Stimulated activated CD8-positive, alpha-beta memory T cell treated with anti-CD3 and anti-CD28 coated beads, Interleukin-7, amount 100 ng/mL, for 4 hours (primary cell): ENCODE measurements around the gene MCTP1.

Source experiments
- DNase-seq, 2 donors: peaks; one replicate each; pipeline ENCODE4 v3.0.0-alpha.2; 2020; ENCODE audit warnings: low read depth in 2 of 2

Gene MCTP1

GRCh38 chr5:94815313-94816039 is 469.4 kb downstream of the MCTP1 start:
- no peak for DNase-seq

- DNase-seq, result no peak
Observed at GRCh38 chr5:94812232-94812631, 472.7 kb downstream of the MCTP1 start.

- no peak for DNase-seq
Observed at GRCh38 chr5:94811331-94811730, 473.6 kb downstream of the MCTP1 start.

- no peak for DNase-seq
Observed at GRCh38 chr5:94810877-94811276, 474.0 kb downstream of the MCTP1 start.

GRCh38 chr5:94810281-94810680 is 474.6 kb downstream of the MCTP1 start:
- no peak for DNase-seq

GRCh38 chr5:94808497-94808896 is 476.4 kb downstream of the MCTP1 start:
- DNase-seq, result no peak

GRCh38 chr5:94807985-94808384 is 476.9 kb downstream of the MCTP1 start:
- no peak for DNase-seq

GRCh38 chr5:94802450-94802849 is 482.4 kb downstream of the MCTP1 start:
- no peak for DNase-seq

- no peak for DNase-seq
Observed at GRCh38 chr5:94796586-94796985, 488.3 kb downstream of the MCTP1 start.

- DNase-seq, result no peak
Observed at GRCh38 chr5:94793816-94794198, 491.1 kb downstream of the MCTP1 start.

- no peak for DNase-seq
Observed at GRCh38 chr5:94793113-94793815, 491.6 kb downstream of the MCTP1 start.

- no peak for DNase-seq
Observed at GRCh38 chr5:94791829-94792228, 493.1 kb downstream of the MCTP1 start.

GRCh38 chr5:94788527-94788926 is 496.4 kb downstream of the MCTP1 start:
- no peak for DNase-seq

GRCh38 chr5:94784536-94785505 is 500.1 kb downstream of the MCTP1 start:
- no peak for DNase-seq

- no peak for DNase-seq
Observed at GRCh38 chr5:94782383-94782782, 502.5 kb downstream of the MCTP1 start.

- no peak for DNase-seq
Observed at GRCh38 chr5:94779684-94780083, 505.2 kb downstream of the MCTP1 start.

GRCh38 chr5:94778732-94779131 is 506.2 kb downstream of the MCTP1 start:
- no peak for DNase-seq

GRCh38 chr5:94778299-94778698 is 506.6 kb downstream of the MCTP1 start:
- no peak for DNase-seq

GRCh38 chr5:94777056-94777880 is 507.6 kb downstream of the MCTP1 start:
- no peak for DNase-seq

- DNase-seq, result no peak
Observed at GRCh38 chr5:94776167-94776566, 508.7 kb downstream of the MCTP1 start.

GRCh38 chr5:94775088-94775487 is 509.8 kb downstream of the MCTP1 start:
- no peak for DNase-seq
